C4-2B (cell line): ENCODE measurements around the gene NPSR1.

ENCODE experiments used
- H3K27ac ChIP-seq: fragments of 450-650 bp; 2 replicates; pipeline ENCODE4 v1.5.1; 2017
- CTCF ChIP-seq: fragments of 450-650 bp; conservative IDR thresholded peaks from 2 replicates; pipeline ENCODE4 v1.5.1; 2017; ENCODE audit warnings: mild to moderate bottlenecking
- ZFX ChIP-seq: fragments of 450-650 bp; IDR thresholded peaks from 2 replicates; pipeline ENCODE4 v1.6.1; 2017

Gene NPSR1

DNA sequence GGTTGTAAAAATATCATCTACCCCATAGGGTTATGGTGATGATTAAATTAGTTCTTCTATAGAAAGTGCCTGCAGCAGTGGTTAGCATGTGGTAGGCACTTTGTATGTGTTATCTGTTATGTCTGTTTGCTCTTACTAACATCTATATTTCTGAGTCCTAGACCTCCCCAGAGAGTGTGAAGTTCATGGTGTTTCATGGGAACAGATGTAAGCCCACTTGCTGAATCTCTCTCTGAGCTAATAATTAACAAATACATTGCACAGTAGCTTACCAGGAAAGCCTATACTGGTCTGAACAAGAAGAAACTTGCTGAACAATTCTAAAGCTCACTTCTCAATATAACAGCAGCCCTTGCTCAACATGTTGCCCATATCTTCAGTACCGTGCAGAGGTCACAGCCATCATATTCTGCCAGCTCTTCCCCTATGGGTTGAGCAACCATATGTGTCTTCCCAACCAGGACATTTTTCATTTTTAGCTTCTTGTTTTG lies 100.1 kb downstream of the NPSR1 start:
- no peak for TF ChIP-seq ZFX
- TF ChIP-seq CTCF = no peak
- H3K27ac ChIP-seq = no peak overlapping the region

DNA sequence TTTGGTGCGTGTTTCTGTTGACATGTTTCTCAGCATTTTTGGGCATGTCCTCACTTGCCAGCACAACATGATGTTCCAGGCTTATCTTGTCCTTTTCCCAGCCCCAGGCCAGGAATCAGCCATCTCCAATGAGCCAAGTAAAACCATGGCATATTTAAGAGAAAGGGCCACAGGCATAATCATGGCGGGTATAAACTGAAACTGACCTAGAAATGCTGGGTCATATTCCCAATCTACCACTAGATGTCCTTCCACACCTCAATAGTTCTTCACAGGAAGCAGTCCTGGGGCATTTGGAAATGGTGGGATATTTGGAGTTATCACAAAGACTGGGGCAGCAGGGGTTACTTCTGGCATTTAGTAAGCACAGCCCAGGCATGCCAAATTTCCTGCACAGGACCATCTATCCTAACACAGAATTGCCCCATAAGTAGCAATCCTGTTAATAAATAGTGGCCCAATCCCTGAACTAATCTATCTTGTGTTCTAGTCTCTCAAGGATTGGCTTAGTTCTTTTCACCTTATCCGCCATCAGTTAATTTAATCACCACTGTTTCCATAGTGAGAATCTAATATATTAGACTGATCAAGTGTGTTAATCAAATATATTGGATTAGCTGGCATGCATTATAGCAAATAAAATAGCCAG lies 101.6 kb downstream of the NPSR1 start:
- H3K27ac ChIP-seq = no peak overlapping the region
- TF ChIP-seq ZFX (no peak), CTCF (peak; percentile 78)

GRCh38 chr7:34760271-34760670 lies 102.3 kb downstream of the NPSR1 start:
- no peak overlapping the region for H3K27ac ChIP-seq
- TF ChIP-seq CTCF = no peak
- no peak for TF ChIP-seq ZFX

GRCh38 chr7:34761206-34761605 lies 103.2 kb downstream of the NPSR1 start:
- no peak overlapping the region for H3K27ac ChIP-seq
- no peak for TF ChIP-seq CTCF
- TF ChIP-seq ZFX = no peak

GRCh38 chr7:34761627-34762026 lies 103.6 kb downstream of the NPSR1 start:
- TF ChIP-seq CTCF = no peak
- no peak for TF ChIP-seq ZFX
- no peak overlapping the region for H3K27ac ChIP-seq

DNA sequence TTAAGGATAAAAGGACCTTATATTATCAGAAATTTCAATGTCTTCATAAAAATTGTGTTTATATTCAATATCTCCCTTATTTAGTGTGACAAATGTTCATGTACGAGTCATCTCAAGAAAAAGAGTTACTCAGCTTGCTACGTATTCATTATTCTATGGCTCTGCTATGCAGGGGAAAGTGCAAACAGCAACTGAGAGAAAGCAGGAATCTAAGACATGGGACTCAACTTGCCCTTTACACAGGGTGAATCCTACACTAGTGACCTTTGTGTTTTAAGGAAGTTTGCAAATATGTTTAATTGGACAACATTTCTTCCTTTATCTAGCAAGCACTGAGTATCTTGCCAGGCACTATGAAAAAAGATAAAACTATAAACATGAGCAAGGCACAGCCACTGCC lies 104.7 kb downstream of the NPSR1 start:
- TF ChIP-seq CTCF (no peak), ZFX (no peak)
- no peak overlapping the region for H3K27ac ChIP-seq

DNA sequence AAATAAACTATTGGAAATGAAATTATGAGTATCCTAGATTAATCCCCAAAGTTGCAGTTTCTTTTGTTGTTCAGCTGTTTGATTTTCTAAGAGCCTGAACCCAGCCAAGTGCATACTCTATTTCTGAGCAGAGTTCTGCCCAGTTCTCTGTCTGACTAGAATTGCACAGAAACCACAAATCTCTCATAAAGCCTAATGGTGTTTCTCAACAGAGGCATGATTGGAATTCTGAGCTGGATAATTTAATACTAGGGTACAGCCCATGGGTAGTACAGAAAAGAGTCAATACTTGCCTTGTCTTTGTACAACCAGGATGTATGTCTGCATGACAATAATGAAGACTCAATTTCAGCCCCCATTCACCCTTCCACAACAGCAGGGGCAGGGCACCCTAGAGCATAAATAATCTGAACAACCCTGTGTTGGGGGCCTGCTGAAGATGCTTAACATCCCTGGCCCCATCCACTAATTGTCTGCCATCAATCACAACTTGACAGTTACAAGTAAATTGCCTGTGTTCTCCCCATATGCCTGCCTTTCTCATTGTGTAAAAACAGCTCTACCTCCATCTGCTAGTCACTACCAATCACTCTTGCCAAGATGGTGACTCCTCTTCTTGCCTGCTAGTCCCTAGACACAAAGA lies 114.4 kb downstream of the NPSR1 start:
- no peak for TF ChIP-seq ZFX
- no peak for TF ChIP-seq CTCF
- H3K27ac ChIP-seq = no peak overlapping the region
